GM12873 (cell line): ENCODE results near the gene SMYD4.

ENCODE experiments used
- CTCF ChIP-seq: IDR thresholded peaks from 2 replicates; pipeline ENCODE4 v1.5.1; 2012; ENCODE audit warnings: low read depth, mild to moderate bottlenecking, moderate library complexity, low read length, control low read depth; ENCODE audit not compliant: insufficient read depth; ENCODE audit errors: missing control alignments

Gene SMYD4

GRCh38 chr17:1852327-1852726, 22.6 kb upstream of the SMYD4 start:
- no peak for TF ChIP-seq CTCF

GRCh38 chr17:1847191-1847590, 17.5 kb upstream of the SMYD4 start:
- no peak for TF ChIP-seq CTCF

GRCh38 chr17:1843947-1844346, 14.2 kb upstream of the SMYD4 start:
- TF ChIP-seq CTCF: no peak

GRCh38 chr17:1839516-1839915, 9.8 kb upstream of the SMYD4 start:
- TF ChIP-seq CTCF: no peak

GRCh38 chr17:1834380-1835149, 4.9 kb upstream of the SMYD4 start:
- no peak for TF ChIP-seq CTCF

- TF ChIP-seq CTCF: no peak
Measured at GRCh38 chr17:1830288-1830687, 586 bp upstream of the SMYD4 start.

GRCh38 chr17:1829216-1829591, 498 bp downstream of the SMYD4 start:
- no peak for TF ChIP-seq CTCF
